PC-9 (cell line): ENCODE measurements around the gene ACER3.

Experiments
- EZH2 ChIP-seq: fragments of 200-600 bp; sonication (generic); IDR thresholded peaks from 2 replicates; pipeline ENCODE4 v1.8.0; 2017; ENCODE audit warnings: antibody characterized with exemption, low read depth
- TF ChIP-seq, protein P1 (sequence below): fragments of 200-600 bp; sonication (generic); conservative IDR thresholded peaks from 2 replicates; pipeline ENCODE4 v1.6.1; 2017; ENCODE audit warnings: mixed run types, antibody characterized with exemption, mild to moderate bottlenecking, moderate library complexity

DNA sequence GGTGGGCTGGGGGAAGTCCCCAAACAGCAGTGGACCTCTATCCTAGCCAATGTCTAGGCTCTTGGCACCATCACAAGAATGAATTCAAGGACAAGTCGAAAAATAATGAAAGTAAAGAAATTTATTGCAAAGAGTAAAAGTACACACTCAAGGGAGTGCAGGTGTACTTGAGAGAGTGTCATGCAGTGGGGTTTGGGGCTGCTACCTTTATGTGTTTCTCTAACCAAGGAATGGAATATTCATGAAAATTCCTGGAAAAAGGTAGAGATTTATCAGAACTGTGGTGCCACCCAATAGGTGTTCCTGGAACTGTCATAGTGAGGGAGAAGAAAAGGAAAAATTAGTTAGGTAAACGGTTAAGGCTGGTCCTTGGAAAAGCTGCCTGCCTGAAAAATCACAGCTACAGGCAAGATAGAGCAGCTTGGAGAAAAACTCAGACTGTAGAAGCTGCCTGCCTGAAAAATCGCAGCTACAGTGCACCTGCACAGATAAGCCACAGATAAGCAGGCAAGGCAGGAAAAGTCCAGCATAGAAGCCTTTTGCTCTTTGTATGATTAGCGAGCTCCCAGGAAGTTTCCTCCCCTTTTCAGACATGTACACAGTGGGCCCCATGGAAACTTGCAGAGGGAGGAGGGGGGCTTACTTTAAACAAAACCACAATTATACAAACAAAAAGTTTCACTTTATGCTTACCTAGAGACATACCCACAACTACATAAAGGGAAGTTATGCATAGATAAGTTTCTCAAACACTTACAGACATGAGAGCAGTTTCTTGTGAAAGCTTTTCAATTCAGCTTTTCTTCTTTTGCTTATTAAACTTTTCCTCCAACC lies 102.1 kb downstream of the ACER3 start:
- TF ChIP-seq, protein P1, sequence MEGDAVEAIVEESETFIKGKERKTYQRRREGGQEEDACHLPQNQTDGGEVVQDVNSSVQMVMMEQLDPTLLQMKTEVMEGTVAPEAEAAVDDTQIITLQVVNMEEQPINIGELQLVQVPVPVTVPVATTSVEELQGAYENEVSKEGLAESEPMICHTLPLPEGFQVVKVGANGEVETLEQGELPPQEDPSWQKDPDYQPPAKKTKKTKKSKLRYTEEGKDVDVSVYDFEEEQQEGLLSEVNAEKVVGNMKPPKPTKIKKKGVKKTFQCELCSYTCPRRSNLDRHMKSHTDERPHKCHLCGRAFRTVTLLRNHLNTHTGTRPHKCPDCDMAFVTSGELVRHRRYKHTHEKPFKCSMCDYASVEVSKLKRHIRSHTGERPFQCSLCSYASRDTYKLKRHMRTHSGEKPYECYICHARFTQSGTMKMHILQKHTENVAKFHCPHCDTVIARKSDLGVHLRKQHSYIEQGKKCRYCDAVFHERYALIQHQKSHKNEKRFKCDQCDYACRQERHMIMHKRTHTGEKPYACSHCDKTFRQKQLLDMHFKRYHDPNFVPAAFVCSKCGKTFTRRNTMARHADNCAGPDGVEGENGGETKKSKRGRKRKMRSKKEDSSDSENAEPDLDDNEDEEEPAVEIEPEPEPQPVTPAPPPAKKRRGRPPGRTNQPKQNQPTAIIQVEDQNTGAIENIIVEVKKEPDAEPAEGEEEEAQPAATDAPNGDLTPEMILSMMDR, result no peak
- no peak for TF ChIP-seq EZH2
